DMS79 treated with DMSO at 0.1 percent for 48 hours (cell line): ENCODE measurements around the gene SOCS6.
"Not testable (repeated sequence)": the region's sequence is repeated elsewhere in the genome, so short reads cannot be mapped to it uniquely, and the experiment has no call there.

Source experiments
- DNase-seq: peaks from one replicate; lab custom pipeline; 2025; lab: John Stamatoyannopoulos, UW

SOCS6 gene

GRCh38 chr18:70322385-70322784, 33.5 kb downstream of the SOCS6 start:
- no peak for DNase-seq

- no peak for DNase-seq
Measured at GRCh38 chr18:70322928-70323327, 34.1 kb downstream of the SOCS6 start.

GRCh38 chr18:70324897-70325296, 36.1 kb downstream of the SOCS6 start:
- DNase-seq, result no peak

- no peak for DNase-seq
Measured at GRCh38 chr18:70326255-70326654, 37.4 kb downstream of the SOCS6 start.

GRCh38 chr18:70328169-70328568, 39.3 kb downstream of the SOCS6 start:
- no peak for DNase-seq

GRCh38 chr18:70329071-70329470, 40.2 kb downstream of the SOCS6 start:
- no peak for DNase-seq

- DNase-seq, result no peak
Measured at GRCh38 chr18:70330887-70331286, 42.0 kb downstream of the SOCS6 start.

- DNase-seq, result no peak
Measured at GRCh38 chr18:70331456-70332097, 42.7 kb downstream of the SOCS6 start.

- DNase-seq, result no peak
Measured at GRCh38 chr18:70332694-70333093, 43.8 kb downstream of the SOCS6 start.

GRCh38 chr18:70333316-70333715, 44.5 kb downstream of the SOCS6 start:
- DNase-seq, result no peak

GRCh38 chr18:70333757-70334156, 44.9 kb downstream of the SOCS6 start:
- no peak for DNase-seq

GRCh38 chr18:70334264-70334663, 45.4 kb downstream of the SOCS6 start:
- no peak for DNase-seq

- no peak for DNase-seq
Measured at GRCh38 chr18:70334728-70335329, 46.0 kb downstream of the SOCS6 start.

GRCh38 chr18:70335892-70336726, 47.3 kb downstream of the SOCS6 start:
- no peak for DNase-seq

GRCh38 chr18:70337139-70337972, 48.5 kb downstream of the SOCS6 start:
- DNase-seq, result no peak

- no peak for DNase-seq
Measured at GRCh38 chr18:70338890-70339289, 50.0 kb downstream of the SOCS6 start.

- no peak for DNase-seq
Measured at GRCh38 chr18:70339915-70340314, 51.1 kb downstream of the SOCS6 start.

GRCh38 chr18:70348481-70348880, 59.6 kb downstream of the SOCS6 start:
- DNase-seq, result not testable (repeated sequence)

- DNase-seq, result no peak
Measured at GRCh38 chr18:70349316-70349715, 60.5 kb downstream of the SOCS6 start.

- no peak for DNase-seq
Measured at GRCh38 chr18:70354080-70354479, 65.2 kb downstream of the SOCS6 start.

- DNase-seq, result no peak
Measured at GRCh38 chr18:70354771-70355170, 65.9 kb downstream of the SOCS6 start.
